HUES6 (cell line): ENCODE results near the gene TCOF1.
"Not testable (repeated sequence)": the region's sequence is repeated elsewhere in the genome, so short reads cannot be mapped to it uniquely, and the experiment has no call there.

ENCODE experiments used
- H3K27ac ChIP-seq: 2 replicates; pipeline ENCODE4 v1.7.0; 2013; ENCODE audit warnings: low read depth, mild to moderate bottlenecking, low read length, inconsistent platforms
- H3K27me3 ChIP-seq: 2 replicates; pipeline ENCODE4 v1.6.1; 2013; ENCODE audit warnings: low read length; ENCODE audit not compliant: control insufficient read depth, insufficient read depth
- H3K36me3 ChIP-seq: 2 replicates; pipeline ENCODE4 v1.6.1; 2013; ENCODE audit warnings: low read length; ENCODE audit not compliant: control insufficient read depth, insufficient read depth
- H3K4me1 ChIP-seq: 2 replicates; pipeline ENCODE4 v1.6.1; 2013; ENCODE audit warnings: low read length; ENCODE audit not compliant: control insufficient read depth, insufficient read depth
- H3K4me3 ChIP-seq: 2 replicates; pipeline ENCODE4 v1.5.1; 2013; ENCODE audit warnings: low read depth, low read length
- H3K9ac ChIP-seq: one replicate; pipeline ENCODE4 v1.6.1; 2013; ENCODE audit warnings: mild to moderate bottlenecking, low read length
- H3K9me3 ChIP-seq: 2 replicates; pipeline ENCODE4 v1.6.1; 2013; ENCODE audit warnings: low read depth, low read length; ENCODE audit not compliant: control insufficient read depth, insufficient read depth

TCOF1 gene

GRCh38 chr5:150407096-150407720 lies 49.7 kb downstream of the TCOF1 start:
- Histone ChIP-seq H3K9me3 (no peaks in the 10 kb centered on the region), H3K9ac (no peak overlapping the region), H3K27ac (no peak overlapping the region), H3K4me3 (no peak overlapping the region), H3K4me1 (peaks cover 11% of the 10 kb centered on the region), H3K36me3 (peaks cover 12% of the 10 kb centered on the region), H3K27me3 (no peaks in the 10 kb centered on the region)

GRCh38 chr5:150408231-150408943 lies 50.9 kb downstream of the TCOF1 start:
- H3K9ac ChIP-seq, result no peak overlapping the region
- peaks cover under 1% of the 10 kb centered on the region; the same call in 1 of the 2 replicates for H3K36me3 ChIP-seq

DNA sequence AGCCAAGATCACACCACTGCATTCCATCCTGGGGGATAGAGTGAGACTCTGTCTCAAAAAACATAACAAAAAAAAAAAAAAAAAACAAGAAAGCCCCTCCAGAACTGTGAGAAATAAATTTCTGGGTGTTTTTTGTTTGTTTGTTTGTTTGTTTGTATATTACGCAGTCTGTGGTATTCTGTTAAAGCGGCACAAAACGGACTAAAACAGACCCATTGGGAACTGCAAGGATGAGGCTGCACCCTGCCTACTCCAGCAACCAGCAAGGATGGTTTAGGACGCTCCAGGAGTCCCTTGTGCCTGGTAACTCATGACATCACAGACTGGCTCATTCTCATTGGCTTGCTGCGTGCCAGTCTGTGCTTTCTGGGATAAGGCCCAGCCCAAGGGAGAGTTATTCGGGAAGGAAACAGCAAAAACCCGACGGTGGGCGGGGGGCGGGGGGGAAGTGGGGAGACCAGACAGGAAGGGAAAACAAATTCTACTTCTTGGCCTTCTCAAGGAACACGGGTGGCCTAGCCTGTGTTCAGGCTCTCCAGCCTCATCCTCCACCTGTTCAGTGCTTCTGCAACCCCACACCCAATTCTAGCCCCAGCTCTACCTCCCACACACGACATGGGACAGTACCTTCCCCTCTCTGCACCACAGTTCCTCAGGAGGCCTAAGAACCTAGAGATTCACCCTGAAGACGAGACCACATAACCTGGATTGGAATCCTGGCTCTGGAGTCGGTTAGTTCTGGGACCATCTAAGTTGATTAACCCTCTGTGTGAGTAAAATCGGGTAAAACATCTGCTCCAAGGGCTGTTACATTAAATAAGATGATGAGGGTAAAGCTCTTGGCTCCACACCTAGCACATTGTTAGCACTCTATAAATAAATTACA lies 52.4 kb downstream of the TCOF1 start:
- Histone ChIP-seq H3K4me3 (peak overlapping the region; percentile 36), H3K27me3 (no peaks in the 10 kb centered on the region), H3K36me3 (no peaks in the 10 kb centered on the region), H3K9ac (peak overlapping the region; percentile 15), H3K9me3 (no peaks in the 10 kb centered on the region), H3K4me1 (peaks cover 21% of the 10 kb centered on the region), H3K27ac (no peak overlapping the region)

More at GRCh38 chr5:150408231-150408943, 50.9 kb downstream of the TCOF1 start:
- H3K27ac ChIP-seq, result no peak overlapping the region
- no peak overlapping the region for H3K4me3 ChIP-seq
- H3K4me1 ChIP-seq, result peaks cover 21% of the 10 kb centered on the region
- H3K9me3 ChIP-seq, result no peaks in the 10 kb centered on the region
- no peaks in the 10 kb centered on the region for H3K27me3 ChIP-seq

DNA sequence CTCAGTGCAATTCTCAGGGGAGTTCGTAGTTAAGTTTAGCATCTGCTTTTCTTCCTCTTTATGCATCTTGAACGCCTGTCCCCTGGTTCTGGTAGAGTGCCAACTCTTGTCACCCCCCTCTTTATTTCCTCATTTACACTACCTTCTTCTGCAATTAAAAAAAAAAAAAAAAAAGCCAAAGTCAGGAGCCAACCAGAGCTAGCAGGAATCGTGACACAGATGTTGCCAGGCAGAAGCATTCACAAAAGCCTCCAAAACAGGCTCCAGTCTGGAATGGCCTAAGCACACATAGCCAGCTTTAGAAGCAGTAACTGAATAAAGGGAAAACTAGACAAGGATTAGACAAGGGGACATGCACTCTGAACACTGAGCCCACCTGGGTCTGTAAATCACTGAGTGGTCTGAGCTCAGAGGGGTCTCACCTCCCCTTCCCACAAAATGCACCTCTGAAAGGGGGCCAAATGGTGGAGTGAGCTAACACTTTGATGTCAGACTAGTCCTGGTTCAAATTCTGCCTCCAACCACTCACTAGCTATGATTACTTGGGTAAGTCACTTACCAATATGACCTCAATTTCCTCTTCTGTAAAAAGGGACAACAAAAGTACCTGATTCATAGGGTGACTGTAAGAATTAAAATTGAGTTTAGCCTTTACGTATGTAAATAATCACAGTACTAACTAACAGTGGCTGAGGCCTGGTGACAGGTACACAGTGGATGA lies 53.2 kb downstream of the TCOF1 start:
- H3K9ac ChIP-seq, result peak overlapping the region; percentile 15
- no peaks in the 10 kb centered on the region for H3K36me3 ChIP-seq
- peaks cover 21% of the 10 kb centered on the region for H3K4me1 ChIP-seq
- H3K9me3 ChIP-seq, result no peaks in the 10 kb centered on the region
- no peak overlapping the region for H3K27ac ChIP-seq
- peak overlapping the region; percentile 36; the same call in 1 of the 2 replicates for H3K4me3 ChIP-seq
- H3K27me3 ChIP-seq, result no peaks in the 10 kb centered on the region

DNA sequence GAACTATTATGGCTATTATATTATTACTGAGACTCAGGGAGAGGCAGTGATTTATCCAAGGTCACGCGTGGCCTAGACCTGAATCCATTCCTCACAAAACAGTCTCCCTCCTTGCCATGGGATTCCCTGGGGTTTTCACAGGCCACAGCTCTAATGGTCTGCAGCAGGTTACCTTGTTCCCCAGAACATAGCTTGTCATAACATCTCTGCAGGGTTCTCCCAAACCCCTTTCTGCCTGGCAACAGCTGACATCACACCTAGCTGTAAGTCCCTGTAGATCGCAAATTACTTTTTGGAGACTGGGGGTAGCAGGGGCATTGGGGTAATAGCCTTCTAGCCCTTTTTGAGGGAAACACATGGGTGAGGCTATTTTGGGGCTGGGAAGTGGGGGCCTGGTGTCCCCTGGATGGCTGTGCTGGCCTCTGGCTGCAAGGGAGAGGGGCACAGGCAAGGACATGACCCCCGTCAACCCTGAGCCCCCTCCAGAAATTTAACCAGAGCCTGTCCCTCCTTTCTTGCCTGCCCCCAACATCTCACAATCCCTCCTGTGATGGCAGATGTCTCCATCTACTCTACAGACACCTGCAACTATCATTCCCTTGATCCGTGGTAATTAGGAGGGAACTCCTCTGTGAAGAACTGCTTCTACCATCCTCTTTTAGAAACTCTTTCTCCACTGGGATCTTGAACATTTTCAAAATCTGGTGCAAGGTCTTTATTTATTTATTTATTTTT lies 53.9 kb downstream of the TCOF1 start:
- Histone ChIP-seq H3K27ac (no peak overlapping the region), H3K4me3 (no peak overlapping the region), H3K27me3 (no peaks in the 10 kb centered on the region), H3K36me3 (no peaks in the 10 kb centered on the region), H3K4me1 (peaks cover 21% of the 10 kb centered on the region), H3K9me3 (no peaks in the 10 kb centered on the region), H3K9ac (no peak overlapping the region)

DNA sequence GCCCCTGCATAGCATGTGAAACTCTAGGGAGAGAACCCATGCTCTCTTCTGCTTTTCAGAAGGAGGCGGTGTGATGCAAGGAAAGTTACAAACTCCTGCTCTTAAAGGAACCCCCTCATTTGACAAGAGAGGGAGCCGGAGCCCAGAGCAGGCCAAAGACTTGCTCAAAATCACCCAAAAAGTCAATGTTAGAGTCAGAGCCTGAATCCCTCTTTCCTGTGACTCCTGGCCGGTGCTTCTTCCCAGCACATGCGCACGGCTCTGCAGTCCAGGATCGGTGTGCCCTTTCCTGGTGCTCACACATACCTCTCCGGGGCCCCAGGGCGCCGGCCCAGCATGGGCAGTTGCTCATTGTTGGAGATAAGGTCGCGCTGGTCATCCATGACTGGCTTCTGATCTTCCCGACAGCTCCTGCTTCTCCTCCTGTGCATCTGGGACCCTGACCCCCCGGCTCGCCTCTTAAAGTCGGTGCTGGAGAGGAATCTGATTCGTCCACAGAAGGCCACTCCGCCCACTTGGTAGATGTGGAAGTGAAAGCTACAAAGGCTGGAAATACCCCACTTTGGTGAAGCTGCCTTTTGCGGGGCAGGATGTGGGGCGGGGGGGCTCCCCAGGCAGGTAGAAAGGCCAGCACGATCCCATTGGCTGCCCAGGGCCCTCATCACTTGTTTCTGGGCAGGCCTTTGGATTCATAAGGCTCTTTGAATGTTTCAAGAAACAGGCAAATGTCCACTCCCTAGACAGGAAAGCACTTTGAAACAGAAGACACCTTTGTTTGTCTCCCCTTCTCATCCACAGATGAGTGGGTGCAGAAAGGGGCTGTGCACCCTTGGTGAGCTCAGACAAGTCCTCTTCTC lies 55.0 kb downstream of the TCOF1 start, which contains the start of gene CD74:
Gene CD74, minus strand, starts transcription at position 592 of the 857 bp plus-strand sequence. Its CDS starts 161 bp downstream, at position 431.
- Histone ChIP-seq H3K27me3 (no peaks in the 10 kb centered on the region), H3K27ac (no peak within 1 kb of the TSS), H3K9ac (no peak within 1 kb of the TSS), H3K9me3 (no peaks in the 10 kb centered on the region), H3K36me3 (no peaks in the 10 kb centered on the region), H3K4me1 (peaks cover 21% of the 10 kb centered on the region), H3K4me3 (peak within 1 kb of the TSS; percentile 13)

DNA sequence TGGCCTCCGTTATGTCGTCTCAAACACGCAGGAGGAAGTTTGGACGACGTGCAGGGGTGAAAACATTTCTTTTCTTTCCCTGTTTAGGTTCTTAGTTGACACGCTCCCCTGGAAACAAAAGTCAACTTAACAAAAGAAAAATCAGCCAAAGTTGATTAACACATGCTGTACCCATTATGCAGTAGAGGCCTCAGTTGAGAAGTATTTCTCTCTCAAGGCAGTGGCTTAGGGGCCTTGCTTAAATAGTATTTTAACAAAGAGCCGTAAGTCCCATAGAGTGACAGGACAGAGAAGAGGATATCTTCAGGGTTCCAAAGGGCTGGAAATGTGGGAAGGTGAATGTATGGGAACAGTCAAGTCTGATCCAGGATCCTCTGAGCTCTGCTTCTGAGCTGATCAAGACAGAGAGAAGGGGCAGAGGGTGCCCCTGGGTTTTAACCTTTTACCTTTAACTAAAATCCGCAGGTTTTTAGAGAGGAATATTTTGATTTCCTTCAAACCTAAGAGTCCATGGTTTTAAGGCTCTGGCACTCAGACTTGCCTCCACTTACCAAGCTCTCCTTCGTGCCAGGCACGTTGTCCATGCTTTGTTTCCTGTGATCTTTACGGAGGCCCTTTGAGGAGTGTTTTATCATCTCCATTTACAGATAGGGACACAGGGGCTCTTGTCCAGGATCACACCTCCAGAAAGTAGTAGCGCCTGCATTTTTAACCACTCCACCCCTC lies 55.8 kb downstream of the TCOF1 start:
- Histone ChIP-seq H3K9me3 (no peaks in the 10 kb centered on the region), H3K9ac (no peak overlapping the region), H3K27me3 (no peaks in the 10 kb centered on the region), H3K4me1 (peaks cover 21% of the 10 kb centered on the region), H3K36me3 (no peaks in the 10 kb centered on the region), H3K27ac (no peak overlapping the region), H3K4me3 (no peak overlapping the region)

DNA sequence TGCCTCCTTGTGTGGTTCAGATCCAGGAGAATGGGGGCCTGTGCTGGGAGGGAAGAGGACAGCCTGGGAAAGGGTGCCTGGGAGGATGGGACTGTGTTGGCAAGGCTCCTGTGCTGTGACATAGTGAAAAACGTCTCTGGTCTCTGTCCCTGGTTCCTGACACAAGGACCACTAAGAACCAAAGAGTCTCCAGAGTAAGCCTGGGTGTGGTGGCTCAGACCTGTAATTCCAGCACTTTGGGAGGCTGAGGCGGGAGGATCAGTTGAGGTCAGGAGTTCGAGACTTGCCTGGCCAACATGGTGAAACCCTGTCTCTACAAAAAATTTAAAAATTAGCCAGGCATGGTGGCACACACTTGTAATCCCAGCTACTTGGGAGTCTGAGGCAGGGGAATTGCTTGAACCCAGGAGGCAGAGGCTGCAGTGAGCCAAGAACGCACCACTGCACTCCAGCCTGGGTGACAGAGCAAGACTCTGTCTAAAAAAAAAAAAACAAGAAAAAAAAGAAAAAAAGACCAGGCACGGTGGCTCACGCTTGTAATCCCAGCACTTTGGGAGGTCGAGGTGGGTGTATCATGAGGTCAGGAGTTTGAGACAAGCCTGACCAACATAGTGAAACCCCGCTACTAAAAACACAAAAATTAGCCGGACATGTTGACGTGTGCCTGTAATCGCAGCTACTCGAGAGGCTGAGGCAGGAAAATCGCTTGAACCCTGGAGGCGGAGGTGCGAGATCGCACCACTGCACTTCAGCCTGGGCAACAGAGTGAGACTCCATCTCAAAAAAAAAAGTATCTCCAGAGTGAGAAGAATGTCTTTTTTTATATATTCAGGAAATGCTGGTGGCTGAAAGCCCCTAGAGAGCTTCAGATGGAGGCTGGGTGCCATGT lies 56.6 kb downstream of the TCOF1 start:
- H3K9ac ChIP-seq, H3K27me3 ChIP-seq, H3K4me3 ChIP-seq, H3K9me3 ChIP-seq, H3K27ac ChIP-seq, H3K36me3 ChIP-seq: not testable (repeated sequence)
- peaks cover 21% of the 10 kb centered on the region for H3K4me1 ChIP-seq
